HEK293 (cell line): ENCODE results near the gene ICE2.

Source experiments
- KLF9 ChIP-seq: fragments of 450-650 bp; formaldehyde crosslinking; IDR thresholded peaks from 2 replicates; pipeline ENCODE4 v1.5.1; 2016; ENCODE audit warnings: missing biosample characterization, missing genetic modification characterization, low read depth
- TF ChIP-seq, protein P1 (sequence below): fragments of 450-650 bp; formaldehyde crosslinking; IDR thresholded peaks from 2 replicates; pipeline ENCODE4 v1.5.1; 2016; ENCODE audit warnings: missing biosample characterization, missing genetic modification characterization
- TF ChIP-seq, protein P2 (sequence below): fragments of 450-650 bp; formaldehyde crosslinking; IDR thresholded peaks from 2 replicates; pipeline ENCODE4 v1.5.1; 2017; ENCODE audit warnings: missing biosample characterization, missing genetic modification characterization

DNA sequence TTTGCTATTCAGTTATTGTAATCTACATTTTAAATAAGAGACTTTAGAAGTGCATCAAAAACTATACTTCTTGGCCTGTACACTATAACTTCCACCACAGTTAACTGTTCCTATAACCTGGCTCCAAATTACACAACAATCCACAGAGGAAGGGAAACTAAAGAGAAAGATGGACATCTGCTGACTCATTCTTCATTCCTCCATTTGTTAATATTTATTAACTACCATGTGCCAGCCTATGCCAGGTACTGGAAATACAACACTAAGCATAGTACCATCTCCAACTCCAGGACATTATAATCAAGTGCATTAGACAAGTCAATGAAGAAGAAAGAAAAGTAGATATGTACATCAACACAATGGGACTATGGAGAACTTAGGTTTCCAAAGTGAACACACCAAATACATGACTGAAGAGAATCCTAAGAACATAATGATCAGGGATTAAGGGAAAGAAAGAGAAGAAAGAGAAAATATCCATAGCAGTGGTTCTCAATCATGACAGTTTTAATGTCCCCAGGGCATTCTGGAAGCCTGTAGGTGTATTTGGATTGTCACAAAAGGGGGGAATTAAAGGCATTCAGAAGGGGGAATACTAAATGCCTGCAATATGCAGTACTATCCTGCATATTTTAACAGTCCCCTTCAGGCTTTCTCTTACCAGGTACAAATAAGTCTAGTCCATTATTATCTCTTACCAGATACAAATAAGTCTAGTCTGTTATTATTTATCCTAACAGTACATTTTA is 8.9 kb downstream of the ICE2 start:
- no peak for TF ChIP-seq KLF9 (tag by site-specific recombination)
- TF ChIP-seq, protein P1, sequence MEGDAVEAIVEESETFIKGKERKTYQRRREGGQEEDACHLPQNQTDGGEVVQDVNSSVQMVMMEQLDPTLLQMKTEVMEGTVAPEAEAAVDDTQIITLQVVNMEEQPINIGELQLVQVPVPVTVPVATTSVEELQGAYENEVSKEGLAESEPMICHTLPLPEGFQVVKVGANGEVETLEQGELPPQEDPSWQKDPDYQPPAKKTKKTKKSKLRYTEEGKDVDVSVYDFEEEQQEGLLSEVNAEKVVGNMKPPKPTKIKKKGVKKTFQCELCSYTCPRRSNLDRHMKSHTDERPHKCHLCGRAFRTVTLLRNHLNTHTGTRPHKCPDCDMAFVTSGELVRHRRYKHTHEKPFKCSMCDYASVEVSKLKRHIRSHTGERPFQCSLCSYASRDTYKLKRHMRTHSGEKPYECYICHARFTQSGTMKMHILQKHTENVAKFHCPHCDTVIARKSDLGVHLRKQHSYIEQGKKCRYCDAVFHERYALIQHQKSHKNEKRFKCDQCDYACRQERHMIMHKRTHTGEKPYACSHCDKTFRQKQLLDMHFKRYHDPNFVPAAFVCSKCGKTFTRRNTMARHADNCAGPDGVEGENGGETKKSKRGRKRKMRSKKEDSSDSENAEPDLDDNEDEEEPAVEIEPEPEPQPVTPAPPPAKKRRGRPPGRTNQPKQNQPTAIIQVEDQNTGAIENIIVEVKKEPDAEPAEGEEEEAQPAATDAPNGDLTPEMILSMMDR (tag by site-specific recombination), result no peak
- TF ChIP-seq, protein P2, sequence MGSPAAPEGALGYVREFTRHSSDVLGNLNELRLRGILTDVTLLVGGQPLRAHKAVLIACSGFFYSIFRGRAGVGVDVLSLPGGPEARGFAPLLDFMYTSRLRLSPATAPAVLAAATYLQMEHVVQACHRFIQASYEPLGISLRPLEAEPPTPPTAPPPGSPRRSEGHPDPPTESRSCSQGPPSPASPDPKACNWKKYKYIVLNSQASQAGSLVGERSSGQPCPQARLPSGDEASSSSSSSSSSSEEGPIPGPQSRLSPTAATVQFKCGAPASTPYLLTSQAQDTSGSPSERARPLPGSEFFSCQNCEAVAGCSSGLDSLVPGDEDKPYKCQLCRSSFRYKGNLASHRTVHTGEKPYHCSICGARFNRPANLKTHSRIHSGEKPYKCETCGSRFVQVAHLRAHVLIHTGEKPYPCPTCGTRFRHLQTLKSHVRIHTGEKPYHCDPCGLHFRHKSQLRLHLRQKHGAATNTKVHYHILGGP (tag by site-specific recombination), result no peak
